ENCODE data around the gene ITPR2. TPM values are rescaled to one million over a fixed set of nuclear protein-coding genes. Genes with fewer than 3 reads are reported as not detected.

Gene ITPR2
- total RNA-seq, 2 experiments from 2014 or later: 25.6 to 44.7 TPM

GRCh38 chr12:26822026-26822425 lies 11.0 kb downstream of the ITPR2 start:
- H3K79me2 ChIP-seq (ENCODE audit: insufficient read depth, low read depth, low read length): no peaks in the 10 kb centered on the region
- H3K9me2 ChIP-seq (ENCODE audit: insufficient read depth, low read length): no peaks in the 10 kb centered on the region
- H3K4me2 ChIP-seq (ENCODE audit: low read length): no peak overlapping the region
- no peak overlapping the region for H2AFZ ChIP-seq (ENCODE audit: low read length)
- no peaks in the 10 kb centered on the region for H3K9me3 ChIP-seq (ENCODE audit: low read length)
- TF ChIP-seq EZH2phosphoT487 (IDR thresholded peaks at IDR 0.05; ENCODE audit: borderline replicate concordance, low read depth, low read length) (no peak), CTCF (conservative IDR thresholded peaks at IDR 0.05; ENCODE audit: low read length) (no peak)
- ChIA-PET CTCF (ENCODE audit: unreplicated experiment) (no interaction called here), POLR2A (interaction anchor here (0.6 to 0.8 kb wide), 3 partner anchors 11 to 161 kb away, joined by 3 read pairs; partner anchors contain the start of gene ITPR2)
- H3K27ac ChIP-seq (ENCODE audit: low read depth, low read length, poor library complexity, severe bottlenecking): no peak overlapping the region
- no peak for DNase-seq (ENCODE audit: low spot score)
- no peak overlapping the region for H3K4me3 ChIP-seq (ENCODE audit: low read depth, low read length, poor library complexity, severe bottlenecking)
- peaks cover 16% of the 10 kb centered on the region for H3K4me1 ChIP-seq (ENCODE audit: insufficient read depth, low read length, poor library complexity, severe bottlenecking)
- BruUV-seq (replicated peaks): no TSS peak
- H4K20me1 ChIP-seq (ENCODE audit: insufficient read depth, low read length): no peaks in the 10 kb centered on the region
- intact Hi-C loops (cut with micrococcal nuclease; ENCODE audit: unreplicated experiment): no loop called here
- no peaks in the 10 kb centered on the region for H3K36me3 ChIP-seq (ENCODE audit: insufficient read depth, low read length)

DNA sequence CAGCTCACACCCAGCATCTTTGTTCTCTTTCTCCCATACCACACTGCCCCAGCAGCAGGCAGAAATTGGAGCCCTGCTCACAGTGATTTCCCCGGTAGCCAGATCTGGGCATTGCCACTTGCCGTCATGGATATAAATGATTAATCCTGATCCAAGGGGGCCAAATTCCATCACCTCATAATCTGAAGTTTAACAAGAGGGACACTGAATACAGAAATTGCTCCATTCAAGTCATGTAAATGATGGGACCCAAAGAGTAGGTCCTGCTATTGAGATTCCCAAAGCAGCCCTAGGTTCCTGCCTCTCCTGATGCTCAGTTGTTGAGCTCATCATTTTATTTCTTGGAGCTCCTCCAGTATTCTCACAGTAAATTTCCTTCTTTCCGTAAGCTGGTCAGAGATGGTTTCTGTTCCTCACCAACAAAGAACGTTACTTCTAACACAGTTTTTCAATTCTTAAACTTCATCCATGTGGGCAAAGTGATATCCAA lies 11.7 kb downstream of the ITPR2 start:
- DNase-seq (ENCODE audit: low spot score): no peak
- Histone ChIP-seq H3K4me2 (ENCODE audit: low read length) (no peak overlapping the region), H3K9me3 (ENCODE audit: low read length) (no peaks in the 10 kb centered on the region), H3K9me2 (ENCODE audit: insufficient read depth, low read length) (no peaks in the 10 kb centered on the region), H3K27ac (ENCODE audit: low read depth, low read length, poor library complexity, severe bottlenecking) (no peak overlapping the region), H3K36me3 (ENCODE audit: insufficient read depth, low read length) (no peaks in the 10 kb centered on the region), H3K4me1 (ENCODE audit: insufficient read depth, low read length, poor library complexity, severe bottlenecking) (peaks cover 16% of the 10 kb centered on the region), H2AFZ (ENCODE audit: low read length) (no peak overlapping the region), H3K4me3 (ENCODE audit: low read depth, low read length, poor library complexity, severe bottlenecking) (no peak overlapping the region), H3K79me2 (ENCODE audit: insufficient read depth, low read depth, low read length) (no peaks in the 10 kb centered on the region), H4K20me1 (ENCODE audit: insufficient read depth, low read length) (no peaks in the 10 kb centered on the region)
- TF ChIP-seq CTCF (conservative IDR thresholded peaks at IDR 0.05; ENCODE audit: low read length): no peak
- no peak for TF ChIP-seq EZH2phosphoT487 (IDR thresholded peaks at IDR 0.05; ENCODE audit: borderline replicate concordance, low read depth, low read length)
- ChIA-PET POLR2A (interaction anchor here (0.8 to 1.7 kb wide), 2 partner anchors 9 to 12 kb away, joined by 3 to 7 read pairs; partner anchors contain the start of gene ITPR2), CTCF (ENCODE audit: unreplicated experiment) (no interaction called here)
- BruUV-seq (replicated peaks): no TSS peak
- intact Hi-C loops (cut with micrococcal nuclease; ENCODE audit: unreplicated experiment): no loop called here

- Histone ChIP-seq H3K79me2 (ENCODE audit: insufficient read depth, low read depth, low read length) (no peaks in the 10 kb centered on the region), H4K20me1 (ENCODE audit: insufficient read depth, low read length) (no peaks in the 10 kb centered on the region), H3K9me2 (ENCODE audit: insufficient read depth, low read length) (no peaks in the 10 kb centered on the region), H3K4me1 (ENCODE audit: insufficient read depth, low read length, poor library complexity, severe bottlenecking) (peaks cover 9% of the 10 kb centered on the region), H3K4me3 (ENCODE audit: low read depth, low read length, poor library complexity, severe bottlenecking) (no peak overlapping the region), H3K4me2 (ENCODE audit: low read length) (no peak overlapping the region), H2AFZ (ENCODE audit: low read length) (no peak overlapping the region), H3K36me3 (ENCODE audit: insufficient read depth, low read length) (no peaks in the 10 kb centered on the region), H3K9me3 (ENCODE audit: low read length) (no peaks in the 10 kb centered on the region), H3K27ac (ENCODE audit: low read depth, low read length, poor library complexity, severe bottlenecking) (no peak overlapping the region)
- TF ChIP-seq EZH2phosphoT487 (IDR thresholded peaks at IDR 0.05; ENCODE audit: borderline replicate concordance, low read depth, low read length) (no peak), CTCF (conservative IDR thresholded peaks at IDR 0.05; ENCODE audit: low read length) (no peak)
- no peak for DNase-seq (ENCODE audit: low spot score)
- BruUV-seq (replicated peaks): no TSS peak
- intact Hi-C loops (cut with micrococcal nuclease; ENCODE audit: unreplicated experiment): no loop called here
- CTCF ChIA-PET (ENCODE audit: unreplicated experiment): no interaction called here
- POLR2A ChIA-PET: interaction anchor here (0.9 to 1.0 kb wide), 2 partner anchors 10 to 30 kb away, joined by 3 read pairs; no protein-coding TSS in a partner anchor
Observed at GRCh38 chr12:26818636-26819035, 14.4 kb downstream of the ITPR2 start.
